Measurements from ENCODE around the gene MAVS.
A peak's percentile ranks its signal among the peaks of the same experiment; 100 is the strongest.
"Not testable (repeated sequence)": the region's sequence is repeated elsewhere in the genome, so short reads cannot be mapped to it uniquely, and the experiment has no call there.

MAVS gene

DNA sequence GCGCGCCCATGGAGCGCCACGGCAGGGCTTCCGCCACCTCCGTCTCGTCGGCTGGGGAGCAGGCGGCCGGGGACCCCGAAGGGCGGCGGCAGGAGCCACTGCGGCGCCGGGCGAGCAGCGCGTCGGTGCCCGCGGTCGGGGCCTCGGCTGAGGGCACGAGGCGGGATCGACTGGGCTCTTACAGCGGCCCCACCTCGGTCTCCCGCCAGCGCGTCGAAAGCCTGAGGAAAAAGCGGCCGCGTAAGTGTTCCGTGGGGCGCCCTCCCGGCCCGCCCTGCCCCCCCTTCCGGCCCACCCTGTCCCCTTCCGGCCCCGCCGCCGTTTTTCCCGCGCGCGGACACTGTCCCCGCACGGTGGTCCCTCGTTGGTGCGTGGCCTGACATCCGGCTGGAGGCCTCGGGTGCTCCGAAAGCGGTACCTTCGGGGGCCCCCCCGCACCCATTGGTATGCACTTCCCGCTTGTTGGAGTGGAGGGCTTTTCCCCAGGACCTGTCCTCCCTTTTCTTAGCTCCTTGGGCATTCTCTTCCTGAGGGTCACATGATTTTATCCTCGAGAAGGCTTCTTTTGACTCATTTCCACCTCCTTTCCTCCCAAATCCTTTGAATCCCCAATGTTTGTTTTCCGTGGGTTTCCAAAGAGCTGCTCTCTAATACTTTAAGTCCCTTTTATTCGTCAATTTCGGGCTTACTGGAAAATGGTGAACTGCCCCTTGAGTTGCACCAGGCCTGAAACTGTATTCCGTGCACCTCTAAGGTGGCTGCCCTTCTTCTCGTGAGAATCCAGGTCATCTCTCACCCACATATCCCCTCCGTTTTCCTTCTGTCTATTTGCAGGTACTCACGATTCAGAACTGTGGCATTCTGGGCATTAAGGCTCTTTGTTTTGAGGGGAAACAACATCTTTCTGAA is 43.1 kb downstream of the MAVS start:
- no peak for DNase-seq

DNA sequence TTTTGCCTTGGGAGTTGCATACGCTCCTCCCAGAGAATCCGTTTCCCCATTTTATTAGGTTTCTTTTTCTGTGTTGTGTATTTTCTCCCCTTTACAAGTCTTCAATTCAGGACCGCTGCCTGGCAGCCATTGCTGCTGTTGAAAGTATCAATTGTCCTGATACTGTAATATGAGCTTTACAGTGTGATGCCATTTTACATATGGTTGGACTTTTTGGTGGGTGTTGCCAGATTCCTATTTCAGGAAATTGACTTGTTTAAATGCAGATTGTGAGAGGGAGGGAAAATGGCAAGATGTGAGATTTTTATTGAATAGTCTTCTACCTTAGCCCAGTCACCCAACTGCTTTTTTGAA is 43.7 kb downstream of the MAVS start:
- no peak for DNase-seq

DNA sequence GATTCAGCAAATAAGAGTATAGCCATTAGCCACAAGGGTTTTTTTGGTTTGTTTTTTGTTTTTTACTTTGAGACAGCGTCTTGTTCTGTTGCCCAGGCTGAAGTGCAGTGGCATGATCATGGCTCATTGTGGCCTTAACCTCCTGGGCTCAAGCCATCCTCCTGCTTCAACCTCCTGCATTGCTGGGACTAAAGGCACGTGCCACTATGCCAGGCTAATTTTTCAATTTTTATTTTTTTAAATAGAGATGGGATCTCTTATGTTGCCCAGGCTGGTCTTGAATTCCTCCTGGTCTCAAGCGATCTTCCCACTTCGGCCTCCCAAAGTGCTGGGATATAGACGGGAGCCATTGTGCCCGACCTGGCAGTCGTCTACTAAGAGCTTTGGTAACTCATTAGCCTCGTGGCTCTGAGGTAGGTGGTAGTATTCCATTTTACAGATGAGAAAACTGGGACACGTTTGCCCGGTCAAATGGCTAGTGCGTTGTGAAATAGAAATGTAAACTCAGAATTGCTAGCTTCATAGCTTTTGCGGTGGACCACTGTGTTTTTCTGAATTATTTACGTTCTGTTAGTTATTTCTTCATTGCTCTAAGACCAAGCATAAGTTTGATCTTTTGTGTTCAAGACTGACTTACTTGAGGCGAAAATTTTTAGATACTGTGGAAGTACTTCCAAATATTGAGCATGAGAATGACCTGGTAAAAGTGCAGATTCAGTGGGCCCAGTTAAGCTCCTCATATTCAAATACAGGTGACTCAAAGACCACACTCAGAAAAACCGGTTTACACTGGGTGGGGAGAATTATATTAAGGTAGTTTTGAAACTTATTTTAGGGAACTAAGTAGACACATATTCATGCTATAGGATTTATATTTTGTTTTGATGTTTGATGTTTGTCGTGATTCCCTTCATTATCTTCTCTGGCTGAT is 44.6 kb downstream of the MAVS start:
- no peak for DNase-seq

DNA sequence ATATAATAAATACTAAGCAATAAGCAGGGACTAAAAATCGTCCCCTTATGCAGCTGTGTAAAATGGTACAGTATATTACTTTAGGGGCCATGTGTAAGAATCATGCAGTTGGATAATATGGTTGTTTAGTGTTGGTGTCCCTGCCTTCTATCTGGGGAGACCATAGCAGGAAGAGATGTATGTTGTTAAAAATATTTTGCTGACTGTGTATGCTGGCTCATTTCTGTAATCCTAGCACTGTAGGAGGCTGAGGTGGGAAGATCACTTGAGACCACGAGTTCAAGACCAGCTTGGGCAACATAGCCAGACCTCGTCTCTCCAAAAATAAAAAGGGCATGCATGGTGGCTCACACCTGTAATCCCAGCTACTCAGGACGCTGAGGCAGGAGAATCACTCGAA is 48.2 kb downstream of the MAVS start:
- DNase-seq: no peak

DNA sequence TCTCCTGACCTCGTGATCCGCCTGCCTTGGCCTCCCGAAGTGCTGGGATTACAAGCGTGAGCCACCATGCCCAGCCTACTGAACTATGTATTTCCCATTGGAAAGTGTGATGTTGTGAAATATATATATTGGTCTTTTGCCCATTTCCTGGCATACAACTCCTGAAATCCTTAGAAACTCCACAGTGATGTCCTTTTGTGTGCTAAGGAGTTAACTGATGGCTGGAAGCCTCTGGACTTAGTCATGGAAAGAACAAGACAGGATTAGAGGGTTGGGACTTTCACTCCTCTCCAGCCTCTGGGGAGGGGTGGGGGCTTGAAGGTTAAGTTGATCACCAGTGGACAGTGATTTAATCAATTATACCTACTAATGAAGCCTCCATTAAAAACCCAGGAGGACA is 49.7 kb downstream of the MAVS start:
- DNase-seq: no peak

DNA sequence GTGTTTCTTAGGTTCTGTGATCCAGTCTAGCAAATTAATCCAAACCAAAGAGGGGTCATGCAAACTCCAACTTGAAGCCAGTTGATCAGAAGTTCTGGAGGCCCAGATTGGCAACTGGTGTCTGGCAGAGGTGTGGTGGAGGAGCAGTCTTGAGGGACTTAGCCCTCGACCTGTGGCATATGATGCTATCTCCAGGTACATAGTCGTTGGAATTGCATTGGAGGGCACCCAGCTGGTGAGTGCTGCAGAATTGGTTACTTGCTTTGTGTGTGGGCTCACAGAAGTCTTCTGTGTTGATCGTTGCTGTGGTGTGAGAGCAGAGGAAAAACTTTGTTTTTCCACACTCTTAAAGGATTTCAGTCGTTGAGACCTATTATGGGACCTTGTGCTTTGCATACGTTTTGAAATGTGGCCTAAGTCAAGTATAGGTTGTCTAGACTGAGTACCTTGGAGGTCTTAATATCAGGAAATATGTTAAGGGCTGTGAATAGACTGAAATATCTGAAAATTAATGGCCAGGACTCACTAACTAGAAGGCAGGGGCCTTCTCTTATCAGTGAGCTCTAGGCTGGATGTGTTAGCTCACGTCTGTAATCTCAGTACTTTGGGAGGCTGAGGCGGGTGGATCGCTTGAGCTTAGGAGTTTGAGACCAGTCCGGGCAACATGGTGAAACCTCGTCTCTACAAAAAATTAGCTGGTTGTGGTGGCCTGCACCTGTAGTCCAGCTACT is 50.4 kb downstream of the MAVS start:
- DNase-seq: no peak

DNA sequence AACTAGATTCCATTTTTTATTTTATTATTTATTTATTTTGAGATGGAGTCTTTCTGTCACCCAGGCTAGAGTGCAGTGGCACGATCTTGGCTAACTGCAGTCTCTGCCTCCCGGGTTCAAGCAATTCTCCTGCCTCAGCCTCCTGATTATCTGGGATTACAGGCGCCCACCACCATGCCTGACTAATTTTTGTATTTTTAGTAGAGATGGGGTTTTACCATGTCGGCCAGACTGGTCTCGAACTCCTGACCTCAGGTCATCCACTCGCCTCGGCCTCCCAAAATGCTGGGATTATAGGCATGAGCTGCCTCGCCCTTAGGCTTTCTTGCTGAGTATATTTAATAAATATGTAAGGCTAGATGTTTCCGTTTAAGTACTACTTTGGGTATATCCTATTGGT is 51.5 kb downstream of the MAVS start:
- not testable (repeated sequence) for DNase-seq

DNA sequence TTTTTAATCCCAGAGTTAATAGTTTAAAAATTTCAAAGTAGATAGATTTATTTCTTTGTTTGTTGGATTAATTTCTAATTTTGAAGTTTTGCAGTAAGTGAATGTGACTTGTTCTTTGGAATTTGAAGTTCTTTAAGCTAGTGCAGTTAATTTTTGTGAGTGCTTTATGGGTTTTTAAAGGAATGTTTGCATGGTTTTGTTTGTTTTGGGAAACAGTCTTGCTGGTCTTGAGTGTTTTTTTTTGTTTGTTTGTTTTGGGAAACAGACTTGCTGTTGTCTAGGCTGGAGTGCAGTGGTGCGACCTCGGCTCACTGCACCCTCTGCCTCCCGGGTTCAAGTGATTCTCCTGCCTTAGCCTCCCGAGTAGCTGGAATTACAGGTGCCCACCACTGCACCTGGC is 52.0 kb downstream of the MAVS start:
- no peak for DNase-seq

DNA sequence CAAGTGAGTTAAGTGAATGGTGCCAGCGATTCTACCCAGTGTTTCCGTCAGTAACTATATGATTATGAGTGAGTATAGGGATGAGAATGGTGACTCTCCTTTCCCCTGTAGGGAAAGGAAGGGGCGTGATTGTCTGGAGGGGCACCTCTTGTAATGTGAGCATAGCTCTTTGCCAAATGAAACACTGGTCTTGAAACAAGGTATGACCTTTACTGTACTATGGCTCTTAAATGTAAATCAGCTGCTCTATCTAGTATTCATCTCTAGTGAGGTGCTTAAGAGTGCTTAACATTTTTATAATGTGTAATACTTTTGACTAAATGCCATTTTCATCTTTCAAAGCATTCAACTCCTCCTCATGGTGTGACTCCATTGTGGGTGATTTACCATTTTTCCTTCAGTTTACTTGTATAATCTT is 53.6 kb downstream of the MAVS start:
- DNase-seq: no peak

DNA sequence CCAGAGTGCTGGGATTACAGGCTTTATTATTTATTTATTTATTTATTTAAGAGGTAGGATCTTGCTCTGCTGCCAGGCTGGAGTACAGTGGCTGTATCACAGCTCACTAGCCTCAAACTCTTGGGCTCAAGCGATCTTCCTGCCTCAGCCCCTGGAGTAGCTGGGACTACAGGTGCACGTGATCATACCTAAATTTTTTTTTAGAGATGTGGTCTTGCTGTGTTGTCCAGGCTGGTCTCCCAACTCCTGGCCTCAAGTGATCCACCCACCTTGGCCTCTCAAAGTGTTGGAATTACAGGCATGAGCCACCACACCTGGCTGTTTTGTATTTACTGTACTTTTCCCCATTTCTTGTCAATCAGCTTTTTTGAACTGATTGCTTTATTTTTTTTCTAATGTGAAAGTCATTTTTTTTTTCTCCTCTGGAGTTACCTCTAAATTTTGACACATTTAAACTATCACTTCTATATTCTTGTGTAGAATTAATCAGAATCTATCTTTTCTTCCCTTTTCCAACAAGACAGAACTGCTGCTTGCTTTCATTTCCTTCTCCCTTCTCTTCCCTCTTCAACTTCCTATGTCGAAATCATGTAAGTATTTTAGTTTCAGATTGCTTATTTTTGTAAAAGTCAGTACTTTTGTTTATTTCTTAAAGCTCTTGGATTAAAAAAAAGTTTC is 54.5 kb downstream of the MAVS start:
- no peak for DNase-seq

DNA sequence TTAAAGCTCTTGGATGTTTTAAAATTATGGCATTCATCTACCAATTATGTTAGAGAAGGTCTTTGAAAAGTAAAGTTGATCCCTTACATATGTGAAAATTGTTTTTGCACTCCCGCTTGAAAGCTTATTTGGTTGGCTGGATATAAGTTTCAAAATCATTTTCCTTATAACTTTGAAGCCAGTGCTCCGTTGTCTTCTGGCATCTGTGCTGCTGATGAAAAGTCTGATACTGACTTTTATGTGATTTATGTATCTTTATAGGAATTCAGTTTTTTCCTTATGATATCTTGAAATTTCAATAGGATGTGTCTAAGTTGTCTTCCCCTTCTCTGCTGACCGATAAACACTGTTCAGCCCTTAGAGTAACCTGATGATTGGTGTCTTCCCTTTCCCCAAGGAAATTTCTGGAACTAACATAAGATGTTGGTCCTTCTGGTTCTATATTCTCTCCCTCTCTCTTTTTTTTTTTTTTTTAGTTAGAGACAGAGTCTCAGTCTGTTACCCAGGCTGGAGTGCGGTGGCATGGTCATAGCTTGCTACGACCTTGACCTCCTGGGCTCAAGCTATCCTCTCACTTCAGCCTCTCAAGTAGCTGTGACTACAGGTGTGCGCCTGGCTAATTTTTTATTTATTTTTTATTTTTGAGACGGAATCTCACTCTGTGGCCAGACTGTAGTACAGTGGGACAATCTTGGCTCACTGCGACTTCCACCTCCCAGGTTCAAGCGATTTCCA is 55.2 kb downstream of the MAVS start:
- DNase-seq: no peak

DNA sequence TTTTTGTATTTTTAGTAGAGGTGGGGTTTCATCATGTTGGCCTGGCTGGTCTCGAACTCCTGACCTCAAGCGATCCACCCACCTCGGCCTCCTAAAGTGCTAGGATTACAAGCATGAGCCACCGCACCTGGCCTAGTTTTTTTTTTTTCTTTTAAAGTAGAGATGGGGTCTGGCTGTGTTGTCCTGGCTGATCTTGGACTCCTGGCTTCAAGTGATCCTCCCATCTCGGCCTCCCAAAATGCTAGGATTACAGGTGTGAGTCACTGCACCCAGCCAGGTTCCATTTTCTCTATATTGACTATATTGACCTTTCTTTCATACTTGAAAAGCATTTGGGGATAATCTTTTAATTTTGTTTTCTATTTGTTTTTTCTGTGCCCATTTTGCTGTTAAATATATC is 55.8 kb downstream of the MAVS start:
- no peak for DNase-seq

DNA sequence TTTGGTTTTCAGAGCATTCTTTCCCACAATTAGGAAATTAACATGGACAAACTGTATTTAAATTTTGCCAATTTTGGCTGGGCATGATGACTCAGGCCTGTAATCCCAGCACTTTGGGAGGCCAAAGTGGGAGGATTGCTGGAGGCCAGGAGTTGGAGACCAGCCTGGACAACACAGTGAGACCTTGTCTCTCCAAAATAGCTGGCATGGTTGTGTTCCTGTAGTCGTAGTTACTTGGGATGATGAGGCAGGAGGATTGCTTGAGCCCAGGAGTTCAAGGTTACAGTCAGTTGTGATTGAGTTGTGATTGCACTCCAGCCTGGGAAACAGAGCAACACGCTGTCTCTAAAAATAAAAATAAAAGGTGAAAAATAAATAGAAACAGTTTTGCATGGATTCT is 57.6 kb downstream of the MAVS start:
- no peak for DNase-seq

DNA sequence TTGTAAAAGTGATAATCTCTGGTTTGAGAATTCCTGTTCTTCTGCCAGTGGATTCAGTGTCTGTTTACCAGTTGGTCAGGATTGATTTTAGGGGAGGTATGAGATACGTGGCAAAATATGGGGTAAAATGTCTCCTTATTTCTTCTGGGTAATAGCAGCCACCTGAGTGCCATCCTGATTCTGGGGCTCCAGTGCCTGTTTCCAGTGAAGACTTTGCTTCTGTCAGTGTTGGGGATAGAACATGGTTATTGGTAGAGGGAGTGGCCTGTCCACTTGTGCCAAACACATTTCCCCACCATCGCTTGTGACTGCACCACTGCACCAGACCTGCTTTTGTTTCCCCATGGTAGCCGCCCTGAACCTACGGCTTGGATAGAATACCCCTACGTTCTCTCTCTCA is 58.2 kb downstream of the MAVS start:
- DNase-seq: no peak

DNA sequence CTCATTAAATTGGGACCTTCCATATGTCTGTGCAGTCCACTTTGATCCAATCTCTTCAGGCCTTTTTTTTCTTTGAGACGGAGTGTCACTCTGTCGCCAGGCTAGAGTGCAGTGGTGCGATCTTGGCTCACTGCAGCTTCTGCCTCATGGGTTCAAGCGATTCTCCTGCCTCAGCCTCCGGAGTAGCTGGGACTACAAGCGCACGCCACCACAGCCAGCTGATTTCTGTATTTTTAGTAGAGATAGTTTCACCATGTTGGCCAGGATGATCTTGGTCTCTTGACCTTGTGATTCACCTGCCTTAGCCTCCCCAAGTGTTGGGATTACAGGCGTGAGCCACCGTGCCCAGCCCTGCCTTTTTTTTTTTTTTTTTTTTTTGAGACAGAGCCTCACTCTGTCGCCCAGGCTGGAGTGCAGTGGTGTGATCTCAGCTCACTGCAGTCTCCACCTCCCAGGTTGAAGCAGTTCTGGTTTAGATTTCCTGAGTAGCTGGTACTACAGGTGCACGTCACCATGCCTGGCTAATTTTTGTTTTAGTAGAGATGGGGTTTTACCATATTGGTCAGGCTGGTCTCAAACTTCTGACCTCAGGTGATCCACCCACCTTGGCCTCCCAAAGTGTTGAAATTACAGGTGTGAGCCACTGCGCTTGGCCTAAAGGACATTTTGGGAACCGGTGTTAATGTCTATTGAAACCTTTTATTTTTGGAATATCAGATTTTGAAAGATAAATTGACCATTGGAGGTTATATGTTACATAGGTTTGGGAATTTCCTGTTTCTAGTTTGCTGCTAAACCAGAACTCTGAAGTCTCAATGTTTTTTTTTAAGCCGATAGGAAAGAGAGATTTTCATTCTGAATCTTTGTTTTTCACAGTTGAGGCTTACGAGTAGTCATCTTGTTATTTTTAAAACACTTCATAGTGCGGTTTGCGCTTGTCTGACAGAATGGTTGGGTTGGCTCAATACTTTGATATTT is 60.4 kb downstream of the MAVS start:
- DNase-seq: peak; percentile 60

DNA sequence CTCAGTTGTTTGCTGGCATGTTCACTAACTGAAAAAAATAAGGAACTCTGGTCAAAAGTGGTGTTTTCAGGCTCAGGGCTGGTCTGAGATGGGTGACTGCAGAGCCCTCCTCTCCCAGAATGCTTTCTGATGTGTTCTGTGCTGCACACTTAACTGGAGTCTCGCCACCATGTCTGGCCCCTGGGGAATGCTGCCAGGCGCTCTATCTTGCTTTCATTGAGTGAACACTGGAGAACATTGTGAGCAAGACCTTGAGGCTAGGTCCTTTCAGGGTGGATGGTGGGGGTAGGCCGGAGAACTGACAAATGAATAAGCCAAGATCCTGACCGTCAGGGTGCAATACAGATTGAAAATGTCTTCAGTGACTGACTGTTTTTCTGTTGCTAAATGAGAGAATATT is 62.0 kb downstream of the MAVS start:
- DNase-seq: no peak

DNA sequence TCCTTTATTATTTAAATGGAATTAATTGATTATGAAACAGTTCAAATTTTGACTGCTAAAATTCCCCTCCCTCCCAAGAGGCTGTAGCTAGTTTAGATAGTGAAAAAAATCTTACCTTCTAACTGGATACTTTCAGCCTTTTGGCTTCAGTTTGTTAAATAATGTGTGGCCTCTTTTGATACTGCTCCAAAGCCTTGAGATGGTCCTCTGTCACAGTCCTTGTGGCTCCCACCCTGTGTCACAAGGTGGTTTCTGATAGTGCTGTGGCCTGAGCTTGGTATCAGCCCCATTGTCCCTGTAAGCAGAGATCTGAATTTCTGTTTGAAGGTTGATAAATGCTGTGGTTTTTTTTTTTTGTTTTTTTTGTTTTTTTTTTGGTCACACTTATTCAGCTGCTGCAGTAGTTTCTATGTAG is 63.3 kb downstream of the MAVS start:
- no peak for DNase-seq

DNA sequence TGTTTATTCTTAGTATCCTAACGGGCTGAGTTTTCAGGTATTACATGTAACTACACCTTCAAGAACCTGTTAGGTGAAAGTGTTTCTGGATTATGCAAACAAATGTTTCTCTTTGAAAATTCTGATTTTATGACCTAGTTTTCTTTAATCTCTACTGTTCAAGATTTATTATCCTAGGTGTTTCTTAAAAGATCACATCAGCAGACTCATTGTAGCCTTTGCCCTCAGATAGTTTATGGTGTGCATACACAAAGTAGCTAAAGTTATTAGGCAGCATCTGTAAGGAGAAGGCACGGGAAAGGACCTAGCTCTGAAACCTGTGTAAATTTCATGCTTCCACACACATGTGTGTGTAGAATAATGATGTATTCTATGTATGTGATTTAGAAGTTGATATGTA is 64.2 kb downstream of the MAVS start:
- DNase-seq: no peak

DNA sequence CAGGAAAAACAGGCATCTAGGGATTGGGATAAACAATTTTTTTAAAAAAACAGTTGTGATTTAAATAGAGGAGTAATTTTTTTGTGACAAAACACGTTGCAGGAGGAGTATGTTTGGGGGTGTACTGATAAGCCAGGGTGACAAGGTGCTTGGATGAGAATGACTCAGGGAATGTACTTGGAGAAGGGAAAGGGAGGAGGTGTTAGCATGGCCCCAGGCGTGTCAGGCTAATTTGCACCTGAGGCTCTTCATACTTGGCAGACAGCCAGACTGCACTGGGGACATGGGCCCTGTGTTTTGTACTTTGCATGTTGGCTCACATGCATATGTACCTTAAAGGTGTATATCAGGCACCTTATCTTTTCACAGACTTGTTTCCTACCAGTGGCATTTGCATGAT is 65.3 kb downstream of the MAVS start:
- no peak for DNase-seq

DNA sequence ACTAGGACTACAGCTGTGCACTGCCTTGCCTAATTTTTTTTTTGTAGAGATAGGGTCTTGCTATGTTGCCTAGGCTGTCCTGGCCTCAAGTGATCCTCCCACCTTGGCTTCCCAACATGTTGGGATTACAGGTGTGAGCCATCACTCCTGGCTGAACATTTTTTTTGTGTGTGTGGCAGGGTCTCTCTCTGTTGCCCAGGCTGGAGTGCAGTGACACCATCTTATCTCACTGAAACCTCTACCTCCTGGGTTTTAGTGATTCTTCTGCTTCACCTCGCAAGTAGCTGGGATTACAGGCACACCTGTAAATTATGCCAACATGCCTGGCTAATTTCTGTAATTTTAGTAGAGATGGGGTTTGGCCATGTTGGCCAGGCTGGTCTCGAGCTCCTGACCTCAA is 67.8 kb downstream of the MAVS start:
- no peak for DNase-seq

DNA sequence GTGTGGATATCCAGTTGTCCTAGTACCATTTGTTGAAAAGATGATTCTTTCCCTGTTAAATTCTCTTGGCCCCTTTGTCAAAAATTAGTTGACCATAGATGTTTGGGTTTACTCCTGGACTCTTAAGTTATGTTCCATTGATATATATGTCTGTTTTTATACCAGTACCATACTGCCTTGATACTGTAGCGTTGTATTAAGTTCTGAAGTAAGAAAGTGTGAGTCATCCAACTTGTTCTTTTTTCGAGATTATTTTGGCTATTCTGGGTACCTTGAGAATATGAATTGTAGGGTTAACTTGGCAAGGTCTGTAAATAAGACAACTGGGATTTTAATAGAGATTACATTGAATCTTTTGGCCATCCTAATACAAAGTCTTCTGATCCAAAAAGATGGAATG is 69.1 kb downstream of the MAVS start:
- DNase-seq: no peak

Measured in CD4-positive, alpha-beta T cell treated with Interleukin-15 for 1 hour (primary cell).